Measurements from ENCODE around the gene AMPD2. TPM values are rescaled to one million over a fixed set of nuclear protein-coding genes. Genes with fewer than 3 reads are reported as not detected.

Gene AMPD2
- total and polyA plus RNA-seq, 9 of the 15 experiments (the other 6 are each of a cell fraction or from before 2014, with no cell fraction given), result 2.0 to 77.7 (median 28.2) TPM

DNA sequence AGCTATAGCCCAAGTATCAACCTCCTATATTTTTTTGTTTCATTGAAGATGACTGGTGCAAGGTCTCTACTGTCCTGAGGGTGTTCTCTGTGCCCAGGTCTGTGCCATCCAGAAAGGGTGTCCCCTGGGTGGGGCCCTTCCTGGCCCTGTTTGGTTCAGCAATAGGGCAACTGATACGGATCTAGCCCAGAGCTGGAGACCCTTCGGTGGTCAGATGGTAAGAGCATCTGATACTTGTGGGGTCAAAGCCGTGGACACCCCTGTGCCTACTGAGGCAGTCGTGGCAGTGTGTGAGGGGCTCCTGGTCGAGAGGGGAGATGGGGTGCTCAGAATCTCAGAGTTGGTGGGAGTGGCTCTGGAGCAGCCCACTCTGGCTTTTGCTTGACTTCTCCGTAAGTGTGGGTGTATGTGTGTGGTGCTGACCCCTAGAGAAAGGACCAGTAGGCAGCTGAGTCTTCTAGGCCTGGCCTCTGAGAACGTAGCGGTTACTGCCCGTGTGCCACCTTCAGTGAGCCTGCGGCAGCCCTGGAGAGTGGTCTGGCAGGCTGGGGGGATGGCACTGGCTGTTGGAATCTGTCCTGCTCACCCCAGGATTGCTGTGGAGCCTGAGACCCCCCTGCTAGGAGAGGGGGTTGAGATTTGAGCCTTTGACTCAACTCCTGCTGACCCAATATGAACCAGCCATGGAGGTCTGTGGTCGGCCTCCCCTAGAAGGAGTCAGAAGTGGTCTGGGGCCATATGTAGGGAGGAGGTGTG, 2.7 kb downstream of the AMPD2 start:
- in situ Hi-C loops (cut with MboI), result loop anchor here (5.0 kb wide), 1 partner anchor 75 kb away; the partner anchor contains the start of gene GNAI3
- Histone ChIP-seq H3K27me3 (ENCODE audit: control insufficient read depth in 2 of 2, insufficient read depth in 2 of 2, low read length in 2 of 2) (no peaks in the 10 kb centered on the region), H3K79me2 (ENCODE audit: control insufficient read depth, insufficient read depth, low read length) (peaks cover 55% of the 10 kb centered on the region), H3K4me2 (ENCODE audit: insufficient read depth, low read length) (peak overlapping the region; percentile 31; the same call in 1 of the 2 replicates), H2AFZ (ENCODE audit: low read depth, low read length) (no peak overlapping the region), H3K27ac (ENCODE audit: extremely low read depth, low read depth, low read length) (no peak overlapping the region), H3K4me1 (replicated peaks in 1 of 2; ENCODE audit: control insufficient read depth in 2 of 2, insufficient read depth in 2 of 2, low read length in 2 of 2) (peaks cover 32 to 73% of the 10 kb centered on the region in 2 experiments), H3K4me3 (no peak overlapping the region), H3K36me3 (ENCODE audit: control insufficient read depth, insufficient read depth, low read length) (peaks cover 16% of the 10 kb centered on the region; the same call in 2 of the 3 replicates), H3K9me3 (replicated peaks; ENCODE audit: control insufficient read depth, insufficient read depth, low read depth, low read length) (no peaks in the 10 kb centered on the region), H4K20me1 (replicated peaks; ENCODE audit: control insufficient read depth, insufficient read depth, low read length) (peaks cover 5% of the 10 kb centered on the region; the same call in 1 of the 2 replicates), H3K9me1 (ENCODE audit: control insufficient read depth, insufficient read depth, low read length) (no peaks in the 10 kb centered on the region), H3K9ac (ENCODE audit: insufficient read depth in 1 of 2, low read depth in 2 of 2, low read length in 2 of 2) (peak overlapping the region in 1 of 2 experiments; percentile 61; a peak in 2 of 4 replicates)
- 79% methylated on average over 11 of the region's 11 CpGs for WGBS (ENCODE audit: insufficient coverage, low coverage, missing lambda C conversion rate)
- POLR2A ChIA-PET, result interaction anchor here (0.7 to 1.9 kb wide), 3 partner anchors 8 to 105 kb away, joined by 3 to 5 read pairs (median 3); partner anchors contain the start of gene GNAI3
- BruUV-seq (replicated peaks), result no TSS peak
- CTCF ChIA-PET (ENCODE audit: low intra/inter-chr PET ratio), result no interaction called here
- no peak for TF ChIP-seq HDAC2 (IDR thresholded peaks at IDR 0.05)
- TF ChIP-seq, protein P1, sequence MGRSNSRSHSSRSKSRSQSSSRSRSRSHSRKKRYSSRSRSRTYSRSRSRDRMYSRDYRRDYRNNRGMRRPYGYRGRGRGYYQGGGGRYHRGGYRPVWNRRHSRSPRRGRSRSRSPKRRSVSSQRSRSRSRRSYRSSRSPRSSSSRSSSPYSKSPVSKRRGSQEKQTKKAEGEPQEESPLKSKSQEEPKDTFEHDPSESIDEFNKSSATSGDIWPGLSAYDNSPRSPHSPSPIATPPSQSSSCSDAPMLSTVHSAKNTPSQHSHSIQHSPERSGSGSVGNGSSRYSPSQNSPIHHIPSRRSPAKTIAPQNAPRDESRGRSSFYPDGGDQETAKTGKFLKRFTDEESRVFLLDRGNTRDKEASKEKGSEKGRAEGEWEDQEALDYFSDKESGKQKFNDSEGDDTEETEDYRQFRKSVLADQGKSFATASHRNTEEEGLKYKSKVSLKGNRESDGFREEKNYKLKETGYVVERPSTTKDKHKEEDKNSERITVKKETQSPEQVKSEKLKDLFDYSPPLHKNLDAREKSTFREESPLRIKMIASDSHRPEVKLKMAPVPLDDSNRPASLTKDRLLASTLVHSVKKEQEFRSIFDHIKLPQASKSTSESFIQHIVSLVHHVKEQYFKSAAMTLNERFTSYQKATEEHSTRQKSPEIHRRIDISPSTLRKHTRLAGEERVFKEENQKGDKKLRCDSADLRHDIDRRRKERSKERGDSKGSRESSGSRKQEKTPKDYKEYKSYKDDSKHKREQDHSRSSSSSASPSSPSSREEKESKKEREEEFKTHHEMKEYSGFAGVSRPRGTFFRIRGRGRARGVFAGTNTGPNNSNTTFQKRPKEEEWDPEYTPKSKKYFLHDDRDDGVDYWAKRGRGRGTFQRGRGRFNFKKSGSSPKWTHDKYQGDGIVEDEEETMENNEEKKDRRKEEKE (IDR thresholded peaks at IDR 0.05; ENCODE audit: borderline replicate concordance in 1 of 2, control insufficient read depth in 1 of 2, low read depth in 2 of 2, low read length in 1 of 2), result no peak
- no peak for TF ChIP-seq ZNF830 (CRISPR knock-in tag; IDR thresholded peaks at IDR 0.05)
- ATAC-seq, result no peak
- intact Hi-C loops (cut with micrococcal nuclease), result no loop called here
- FAIRE-seq, result no peak
- DNase-seq (ENCODE audit: extremely low read depth in 1 of 4, low spot score in 3 of 4), result no peak
